ENCODE results near the gene WASF1. TPM values are rescaled to one million over a fixed set of nuclear protein-coding genes. Genes with fewer than 3 reads are reported as not detected.

Gene WASF1
- total and polyA plus RNA-seq, 2 experiments from 2014 or later = 12.3 to 25.1 TPM

DNA sequence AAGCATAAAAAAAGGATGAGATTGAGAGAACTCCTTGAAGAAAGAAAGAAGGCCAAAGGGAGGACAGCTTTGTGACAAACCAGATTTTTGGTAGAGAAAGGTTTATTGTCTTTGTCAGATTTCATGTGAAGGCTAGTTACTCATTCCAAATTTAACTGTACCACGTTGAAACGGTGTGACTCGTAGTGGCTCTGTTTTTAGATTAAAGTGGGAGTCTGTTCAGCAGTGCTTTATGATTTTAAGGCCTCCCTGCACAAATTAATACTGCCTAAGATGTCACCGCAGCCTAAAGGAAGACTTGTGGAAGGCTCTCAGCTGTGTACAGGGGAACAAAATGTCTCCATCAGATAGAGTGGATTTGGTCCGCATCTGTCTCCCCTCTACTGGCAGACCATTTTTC, 36.7 kb upstream of the WASF1 start:
- Histone ChIP-seq H3K9me3 (ENCODE audit: low read depth) (no peaks in the 10 kb centered on the region), H3F3A (ENCODE audit: insufficient read depth) (peaks cover 12% of the 10 kb centered on the region), H3K27ac (no peak overlapping the region), H3K79me2 (ENCODE audit: insufficient read depth) (no peaks in the 10 kb centered on the region), H4K20me1 (ENCODE audit: insufficient read depth) (no peaks in the 10 kb centered on the region), H3K9me2 (ENCODE audit: insufficient read depth) (no peaks in the 10 kb centered on the region), H3K9ac (no peak overlapping the region), H3K4me3 (no peak overlapping the region), H3K36me3 (ENCODE audit: low read depth) (peaks cover 61% of the 10 kb centered on the region), H3K4me1 (ENCODE audit: insufficient read depth) (peaks cover 12% of the 10 kb centered on the region), H3K4me2 (ENCODE audit: unreplicated experiment) (no peak overlapping the region), H2AFZ (no peak overlapping the region), H3K27me3 (replicated peaks; ENCODE audit: insufficient read depth) (no peaks in the 10 kb centered on the region)
- TF ChIP-seq EZH2phosphoT487 (IDR thresholded peaks at IDR 0.05; ENCODE audit: insufficient read depth, low read depth) (no peak), EZH2 (IDR thresholded peaks at IDR 0.05; ENCODE audit: insufficient read depth, poor library complexity, severe bottlenecking) (no peak)
- in situ Hi-C loops (cut with MboI) = no loop called here
- 71 to 74% methylated on average over 5 of the region's 5 CpGs for WGBS, 2 experiments (ENCODE audit: low coverage in 1 of 2, low lambda C conversion rate in 2 of 2, missing lambda C conversion rate in 2 of 2)
- peak; percentile 3 for DNase-seq

- Histone ChIP-seq H3K9me2 (ENCODE audit: insufficient read depth) (no peaks in the 10 kb centered on the region), H3K4me3 (no peak overlapping the region), H3K4me1 (ENCODE audit: insufficient read depth) (peaks cover 12% of the 10 kb centered on the region), H3K36me3 (ENCODE audit: low read depth) (peaks cover 66% of the 10 kb centered on the region), H3K9ac (no peak overlapping the region), H3K9me3 (ENCODE audit: low read depth) (no peaks in the 10 kb centered on the region), H3K27me3 (replicated peaks; ENCODE audit: insufficient read depth) (no peaks in the 10 kb centered on the region), H2AFZ (no peak overlapping the region), H3K4me2 (ENCODE audit: unreplicated experiment) (no peak overlapping the region), H3K27ac (no peak overlapping the region), H3K79me2 (ENCODE audit: insufficient read depth) (no peaks in the 10 kb centered on the region), H4K20me1 (ENCODE audit: insufficient read depth) (no peaks in the 10 kb centered on the region), H3F3A (ENCODE audit: insufficient read depth) (peaks cover 12% of the 10 kb centered on the region)
- 97 to 100% methylated on average over 1 of the region's 1 CpG for WGBS, 2 experiments (ENCODE audit: low coverage in 1 of 2, low lambda C conversion rate in 2 of 2, missing lambda C conversion rate in 2 of 2)
- TF ChIP-seq EZH2 (IDR thresholded peaks at IDR 0.05; ENCODE audit: insufficient read depth, poor library complexity, severe bottlenecking) (no peak), EZH2phosphoT487 (IDR thresholded peaks at IDR 0.05; ENCODE audit: insufficient read depth, low read depth) (no peak)
- in situ Hi-C loops (cut with MboI) = no loop called here
- no peak for DNase-seq
Measured at GRCh38 chr6:110214338-110214737, 34.9 kb upstream of the WASF1 start.

DNA sequence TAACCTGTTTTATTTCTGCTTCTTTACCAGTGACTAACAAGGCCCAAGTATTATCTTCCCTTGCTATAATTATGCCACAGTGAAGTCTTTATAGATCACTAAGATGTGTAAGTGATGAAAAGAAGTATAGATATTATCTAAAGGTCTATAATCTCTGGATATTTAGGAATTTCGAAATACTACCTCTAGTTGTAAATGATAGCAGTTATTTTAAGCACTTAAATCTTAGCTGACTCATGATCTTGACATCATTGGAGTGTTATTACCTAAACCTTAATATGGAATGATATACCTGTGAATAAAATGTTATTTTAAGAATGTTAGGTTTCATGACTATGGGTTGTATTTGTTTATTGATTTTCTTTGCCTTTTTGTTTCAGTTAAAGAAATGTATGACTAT, 32.3 kb upstream of the WASF1 start:
- H2AFZ ChIP-seq = no peak overlapping the region
- TF ChIP-seq EZH2phosphoT487 (IDR thresholded peaks at IDR 0.05; ENCODE audit: insufficient read depth, low read depth) (no peak), EZH2 (IDR thresholded peaks at IDR 0.05; ENCODE audit: insufficient read depth, poor library complexity, severe bottlenecking) (no peak)
- no peaks in the 10 kb centered on the region for H3K9me3 ChIP-seq (ENCODE audit: low read depth)
- no peak for DNase-seq
- H3F3A ChIP-seq (ENCODE audit: insufficient read depth) = no peaks in the 10 kb centered on the region
- H3K79me2 ChIP-seq (ENCODE audit: insufficient read depth) = 0 out of 2 replicates have a peak, but pooled peaks cover 2% of the 10 kb centered on the region
- no peaks in the 10 kb centered on the region for H3K4me1 ChIP-seq (ENCODE audit: insufficient read depth)
- no peak overlapping the region for H3K4me2 ChIP-seq (ENCODE audit: unreplicated experiment)
- in situ Hi-C loops (cut with MboI) = no loop called here
- H4K20me1 ChIP-seq (ENCODE audit: insufficient read depth) = no peaks in the 10 kb centered on the region
- no peak overlapping the region for H3K4me3 ChIP-seq
- no peaks in the 10 kb centered on the region for H3K9me2 ChIP-seq (ENCODE audit: insufficient read depth)
- no peak overlapping the region for H3K27ac ChIP-seq
- no peaks in the 10 kb centered on the region for H3K27me3 ChIP-seq (replicated peaks; ENCODE audit: insufficient read depth)
- peaks cover 66% of the 10 kb centered on the region for H3K36me3 ChIP-seq (ENCODE audit: low read depth)
- 94 to 100% methylated on average over 1 of the region's 1 CpG for WGBS, 2 experiments (ENCODE audit: low coverage in 1 of 2, low lambda C conversion rate in 2 of 2, missing lambda C conversion rate in 2 of 2)
- H3K9ac ChIP-seq = no peak overlapping the region

DNA sequence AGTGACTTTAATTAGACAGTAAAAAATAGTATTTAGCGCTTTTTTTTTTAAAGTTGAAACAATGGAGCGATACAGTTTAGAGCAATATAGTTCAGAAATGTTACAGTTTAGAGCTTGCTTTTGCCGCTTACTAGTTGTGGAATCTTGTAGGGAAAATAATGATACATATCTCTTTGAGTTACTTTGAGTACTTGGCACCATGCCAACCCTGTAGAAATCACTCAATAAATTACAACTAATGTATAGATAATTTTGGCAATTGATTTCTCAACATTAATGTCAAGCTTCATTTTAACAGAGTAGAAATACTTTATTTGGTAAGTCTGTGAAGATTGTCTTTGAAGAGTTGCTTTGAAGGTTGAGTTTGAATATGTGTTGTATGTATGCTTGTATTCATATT, 28.2 kb upstream of the WASF1 start:
- Histone ChIP-seq H3K9ac (no peak overlapping the region), H3F3A (ENCODE audit: insufficient read depth) (no peaks in the 10 kb centered on the region), H3K4me3 (no peak overlapping the region), H4K20me1 (ENCODE audit: insufficient read depth) (no peaks in the 10 kb centered on the region), H2AFZ (no peak overlapping the region), H3K27ac (no peak overlapping the region), H3K27me3 (replicated peaks; ENCODE audit: insufficient read depth) (no peaks in the 10 kb centered on the region), H3K9me3 (ENCODE audit: low read depth) (no peaks in the 10 kb centered on the region), H3K4me1 (ENCODE audit: insufficient read depth) (no peaks in the 10 kb centered on the region), H3K36me3 (ENCODE audit: low read depth) (peaks cover 42% of the 10 kb centered on the region), H3K79me2 (ENCODE audit: insufficient read depth) (peaks cover 40% of the 10 kb centered on the region), H3K9me2 (ENCODE audit: insufficient read depth) (no peaks in the 10 kb centered on the region), H3K4me2 (ENCODE audit: unreplicated experiment) (no peak overlapping the region)
- in situ Hi-C loops (cut with MboI) = no loop called here
- no peak for DNase-seq
- TF ChIP-seq EZH2phosphoT487 (IDR thresholded peaks at IDR 0.05; ENCODE audit: insufficient read depth, low read depth) (no peak), EZH2 (IDR thresholded peaks at IDR 0.05; ENCODE audit: insufficient read depth, poor library complexity, severe bottlenecking) (no peak)
- WGBS, 2 experiments (ENCODE audit: low coverage in 1 of 2, low lambda C conversion rate in 2 of 2, missing lambda C conversion rate in 2 of 2) = 98% methylated on average over 3 of the region's 3 CpGs
